Activated CD4-positive, alpha-beta T cell treated with anti-CD3 and anti-CD28 coated beads, Interleukin-2, amount 50 U/mL, for 16 hours (primary cell): ENCODE measurements around the gene SPAAR.
"Not testable (repeated sequence)": the region's sequence is repeated elsewhere in the genome, so short reads cannot be mapped to it uniquely, and the experiment has no call there.

ENCODE experiments used
- DNase-seq: peaks from one replicate; pipeline ENCODE4 v3.0.0-alpha.2; 2020

SPAAR gene, protein sequence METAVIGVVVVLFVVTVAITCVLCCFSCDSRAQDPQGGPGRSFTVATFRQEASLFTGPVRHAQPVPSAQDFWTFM

DNA sequence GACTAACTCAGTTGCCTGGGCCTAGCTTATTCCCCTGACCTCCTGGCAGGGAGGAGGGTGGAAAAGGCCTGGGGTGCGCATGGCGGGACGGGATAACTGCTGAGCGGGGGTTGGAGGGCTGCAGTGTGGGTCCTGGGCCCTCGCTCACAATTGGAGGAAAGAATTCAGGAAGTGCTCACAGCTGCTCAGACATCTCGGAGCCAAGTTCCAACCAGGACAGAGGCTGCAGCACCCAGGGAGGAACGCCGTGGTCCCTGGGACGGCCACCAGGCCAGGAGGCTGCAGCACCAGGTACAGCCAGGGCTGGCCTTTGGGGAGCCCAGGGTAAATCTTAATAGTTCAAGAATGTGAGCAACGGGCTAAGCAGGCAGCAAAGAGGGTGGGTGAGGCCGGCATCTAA, at the start of gene SPAAR:
SPAAR (plus strand) TSS at position 217 of the 400 bp plus-strand sequence. CDS start 974 bp downstream, outside the sequence.
- no peak for DNase-seq

DNA sequence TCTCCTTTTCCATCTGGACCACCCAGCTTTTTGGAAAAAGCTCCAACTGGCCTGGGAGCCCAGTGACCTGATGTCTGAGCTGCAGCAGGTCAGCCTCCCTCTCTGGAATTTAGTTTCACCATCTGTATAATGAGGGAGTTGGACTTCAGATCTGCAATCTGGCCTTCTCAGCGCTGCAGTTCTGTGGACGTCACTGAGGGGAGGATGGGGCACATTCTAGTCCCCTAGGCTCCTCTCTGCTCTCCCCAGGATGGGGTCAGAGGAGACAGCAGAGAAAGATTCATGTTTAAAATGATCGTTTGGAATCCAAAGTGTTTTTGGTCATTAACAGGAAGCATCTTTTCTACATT, 49.3 kb upstream of the SPAAR start:
- no peak for DNase-seq

DNA sequence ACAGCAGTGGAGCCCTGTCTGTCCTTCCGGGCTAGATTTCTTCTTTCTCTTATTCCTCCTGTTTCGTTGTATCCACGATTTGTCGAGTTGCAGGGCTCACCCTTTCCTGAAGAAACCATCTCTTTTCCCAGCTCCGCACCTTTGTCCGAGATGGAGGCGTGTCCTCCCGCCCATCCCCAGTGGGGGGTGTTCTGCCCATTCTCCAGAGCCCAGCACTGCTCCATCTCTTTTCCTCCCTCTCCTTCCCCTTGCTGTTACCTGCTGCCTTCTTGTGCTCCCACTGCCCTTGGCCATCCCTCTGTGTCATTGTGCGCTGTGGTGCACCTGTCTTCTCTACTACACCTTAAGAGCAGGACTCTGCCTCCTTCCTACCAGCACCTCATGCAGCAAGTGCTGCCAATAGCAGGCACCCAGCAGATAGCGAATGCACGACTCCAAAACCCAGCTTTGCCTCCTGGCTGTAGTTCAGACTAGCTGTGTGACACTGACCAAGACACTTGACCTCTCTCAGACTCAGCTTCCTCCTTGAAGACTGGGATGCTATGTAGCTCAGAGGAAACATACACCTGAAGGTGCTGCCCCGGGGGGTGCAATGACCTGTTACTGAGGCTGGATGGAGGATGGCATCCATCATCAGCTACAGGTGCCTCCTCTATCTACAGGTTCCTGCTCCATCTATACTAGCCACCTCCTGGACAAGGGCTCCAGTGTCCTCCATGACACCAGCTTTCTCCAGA, 48.0 kb upstream of the SPAAR start:
- no peak for DNase-seq

DNA sequence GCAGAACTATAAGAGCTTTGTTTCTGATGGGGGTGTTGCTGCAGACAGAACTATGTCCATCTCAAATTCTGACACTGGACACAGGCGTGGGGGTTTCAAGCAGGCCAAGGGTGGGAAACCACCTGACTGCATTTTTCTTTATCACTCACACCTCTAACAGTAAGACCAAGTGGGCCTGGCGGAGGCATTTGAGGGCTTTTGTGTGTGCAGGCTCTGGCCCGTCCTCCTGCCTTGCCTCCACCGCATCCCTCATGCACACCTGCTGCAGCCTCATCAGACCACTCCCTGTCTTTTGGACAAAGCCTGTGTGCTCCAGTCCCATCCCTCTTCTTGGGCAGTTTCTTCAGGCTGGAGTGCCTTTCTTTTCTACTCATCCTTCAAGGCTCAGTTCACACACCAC, 47.0 kb upstream of the SPAAR start:
- no peak for DNase-seq

DNA sequence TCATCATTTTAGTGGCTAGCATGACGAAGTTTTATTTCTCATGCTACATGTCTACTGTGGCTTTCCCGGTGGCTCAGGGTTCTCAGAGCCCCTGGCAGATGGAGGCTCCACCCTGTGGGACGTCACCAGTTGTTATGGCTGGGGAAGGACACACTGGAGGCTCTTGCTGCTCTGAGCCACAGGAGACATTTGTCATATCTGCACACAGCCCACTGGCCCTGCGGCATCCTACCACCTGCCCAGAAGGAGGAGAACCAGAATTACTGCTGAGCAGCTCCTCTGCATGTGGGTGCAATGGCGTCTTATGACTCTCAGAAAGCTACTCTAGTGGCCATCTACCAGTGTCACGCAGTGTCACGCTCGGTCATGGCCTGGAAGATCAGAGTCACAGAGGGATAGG, 45.7 kb upstream of the SPAAR start:
- no peak for DNase-seq

DNA sequence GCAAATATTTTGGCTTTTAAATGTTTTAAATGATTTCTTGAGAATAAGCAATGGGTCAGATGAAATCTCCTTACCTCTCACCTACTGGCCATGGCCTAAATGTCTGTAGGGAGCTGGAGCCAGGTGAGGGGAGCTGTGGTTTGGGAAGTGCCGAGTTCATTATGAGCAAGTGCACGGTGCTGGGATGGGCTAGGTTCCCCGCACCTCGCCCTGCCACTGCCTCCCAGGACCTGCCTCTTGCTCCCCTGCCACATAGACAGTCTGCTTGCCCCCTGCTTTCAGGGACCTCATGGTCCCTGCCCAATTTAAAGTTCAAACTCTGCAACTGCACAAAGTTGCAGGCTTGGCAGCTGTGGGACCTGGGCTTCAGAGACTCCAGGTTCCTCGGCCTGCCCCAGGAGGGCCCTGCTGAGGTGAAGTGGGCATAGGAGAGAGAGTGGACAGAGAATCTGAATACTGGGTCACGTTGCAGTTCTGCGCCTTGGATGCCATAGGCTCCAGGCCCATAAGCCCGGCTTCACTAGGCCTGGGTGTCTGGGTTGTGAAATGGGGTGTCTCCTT, 44.5 kb upstream of the SPAAR start:
- no peak for DNase-seq

DNA sequence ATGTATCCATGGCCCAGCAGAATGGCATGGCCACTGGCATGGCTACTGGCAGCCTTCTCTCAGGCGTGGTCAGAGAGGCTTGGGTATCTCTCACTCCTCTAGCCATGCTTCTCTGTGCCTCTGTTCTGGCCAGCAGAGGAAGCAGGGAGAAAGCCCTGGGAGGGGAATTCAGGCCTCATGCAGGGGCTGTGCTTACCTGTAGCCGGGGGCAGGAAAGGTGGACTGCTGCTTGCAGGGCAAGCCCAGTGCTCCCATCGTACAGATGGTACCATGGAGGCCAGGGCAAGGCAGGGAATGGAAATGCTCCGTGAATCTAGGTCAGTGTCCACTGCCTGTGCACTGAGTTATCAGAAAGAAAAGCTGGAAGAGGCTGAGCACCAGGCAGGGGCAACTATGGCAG, 41.8 kb upstream of the SPAAR start:
- DNase-seq, result no peak

DNA sequence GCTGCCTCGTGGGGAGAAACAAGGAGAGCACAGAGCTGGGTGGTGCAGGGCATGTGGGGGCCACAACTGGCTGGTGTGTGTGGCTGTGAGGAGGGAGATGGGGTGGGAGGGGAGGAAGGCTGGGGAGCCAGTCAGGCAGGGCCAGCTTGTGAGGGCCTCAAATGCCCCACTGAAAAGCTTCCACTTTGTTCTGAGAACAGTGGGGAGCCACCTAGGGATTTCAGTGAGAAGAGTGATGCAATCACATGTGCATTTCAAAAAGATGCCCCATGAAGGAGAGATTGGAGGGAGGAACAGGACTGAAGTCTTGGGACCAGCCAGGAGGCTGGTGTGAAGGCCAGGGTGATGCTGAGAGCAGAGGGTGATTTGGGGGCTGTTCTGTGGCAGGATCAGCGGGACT, 40.4 kb upstream of the SPAAR start:
- DNase-seq, result no peak

DNA sequence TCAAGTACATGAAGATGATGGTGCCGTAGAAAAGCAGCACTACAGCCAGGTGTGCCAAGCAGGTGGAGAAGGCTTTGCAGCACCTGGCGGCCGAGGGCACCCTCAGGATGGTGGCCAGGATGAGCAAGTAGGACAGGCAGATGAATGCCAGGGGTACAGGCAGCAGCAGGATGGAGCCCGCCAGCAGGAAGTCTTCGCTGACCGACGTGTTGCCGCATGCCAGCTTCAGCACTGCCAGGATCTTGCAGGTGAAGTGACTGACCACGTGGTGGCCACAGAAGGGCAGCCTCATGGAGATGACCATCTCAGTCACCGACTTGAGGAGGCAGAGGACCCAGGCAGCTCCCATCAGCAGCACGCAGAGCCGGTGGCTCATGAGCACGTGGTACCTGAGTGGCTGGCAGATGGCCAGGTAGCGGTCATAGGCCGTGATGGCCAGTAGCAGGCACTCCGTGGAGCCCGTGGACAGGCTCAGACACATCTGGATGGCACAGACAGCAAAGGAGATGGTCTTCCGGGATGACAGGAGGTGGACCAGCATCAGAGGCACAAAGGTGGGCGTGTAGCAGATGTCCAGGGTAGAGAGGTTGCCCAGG, 39.6 kb upstream of the SPAAR start:
- no peak for DNase-seq

DNA sequence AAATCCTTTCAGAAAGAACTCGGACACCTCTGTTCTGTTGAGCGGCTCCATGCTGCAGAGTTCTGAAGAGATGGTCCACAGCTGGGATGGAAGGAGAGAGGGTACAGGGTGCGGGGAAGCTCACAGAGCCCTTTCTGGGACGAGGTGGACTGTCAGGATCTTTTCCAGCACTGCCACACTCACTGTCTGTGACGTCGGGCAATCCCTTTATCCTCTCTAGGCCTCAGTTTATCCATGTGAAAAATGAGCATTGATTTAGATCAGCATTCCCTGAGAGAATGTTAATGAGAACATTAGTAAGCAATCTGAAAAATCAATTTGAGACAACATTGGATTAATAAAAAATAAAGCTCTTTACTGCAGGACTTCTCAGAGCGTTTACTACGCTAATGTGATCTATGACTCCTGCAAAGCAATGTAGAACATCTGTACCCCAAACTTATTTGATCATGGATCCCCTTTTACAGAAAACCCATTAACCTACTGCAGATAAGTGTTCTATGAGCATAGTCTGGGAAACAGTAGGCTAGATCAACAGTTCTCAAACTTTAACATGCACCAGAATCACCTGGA, 38.9 kb upstream of the SPAAR start, which contains the start of gene OR13J1:
OR13J1 (minus strand) TSS at position 51 of the 573 bp plus-strand sequence; CDS start at position 51, 0 bp downstream.
- no peak for DNase-seq

DNA sequence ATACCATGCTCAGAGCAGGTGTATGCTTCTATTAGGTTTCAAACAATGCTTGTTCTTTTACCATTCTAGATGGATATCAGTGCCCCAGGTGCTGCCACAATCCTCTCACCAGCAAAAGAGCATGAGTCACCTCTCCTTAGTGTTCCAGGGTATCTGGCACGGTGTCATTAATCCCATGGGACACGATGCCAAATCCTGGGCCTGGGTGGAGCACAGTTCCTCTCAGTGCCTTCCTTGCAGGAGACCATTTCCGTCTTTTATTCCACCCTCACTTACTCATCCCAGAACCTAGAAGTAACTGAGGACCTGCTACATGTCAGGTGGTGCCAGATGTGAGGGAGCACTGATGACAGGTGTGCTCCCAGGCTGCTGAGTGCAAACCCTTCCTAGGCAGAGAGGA, 37.7 kb upstream of the SPAAR start:
- no peak for DNase-seq

DNA sequence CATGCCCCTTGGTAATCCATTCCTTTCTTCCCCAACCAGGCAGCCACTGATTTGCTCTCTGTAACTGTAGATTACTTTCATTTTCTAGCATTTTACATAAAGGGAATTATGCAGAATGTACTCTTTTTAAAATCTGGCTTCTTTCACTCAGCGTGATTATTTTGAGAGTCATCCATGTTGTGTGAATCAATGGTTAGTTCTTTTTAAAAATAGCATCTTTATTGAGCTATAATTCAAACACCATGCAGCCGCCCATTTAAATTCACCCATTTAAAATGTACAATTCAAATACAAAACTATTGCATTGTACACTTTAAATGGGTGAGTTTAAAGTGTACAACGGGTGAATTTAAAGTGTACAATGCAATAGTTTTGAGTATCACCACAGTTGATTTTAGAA, 36.8 kb upstream of the SPAAR start:
- no peak for DNase-seq

DNA sequence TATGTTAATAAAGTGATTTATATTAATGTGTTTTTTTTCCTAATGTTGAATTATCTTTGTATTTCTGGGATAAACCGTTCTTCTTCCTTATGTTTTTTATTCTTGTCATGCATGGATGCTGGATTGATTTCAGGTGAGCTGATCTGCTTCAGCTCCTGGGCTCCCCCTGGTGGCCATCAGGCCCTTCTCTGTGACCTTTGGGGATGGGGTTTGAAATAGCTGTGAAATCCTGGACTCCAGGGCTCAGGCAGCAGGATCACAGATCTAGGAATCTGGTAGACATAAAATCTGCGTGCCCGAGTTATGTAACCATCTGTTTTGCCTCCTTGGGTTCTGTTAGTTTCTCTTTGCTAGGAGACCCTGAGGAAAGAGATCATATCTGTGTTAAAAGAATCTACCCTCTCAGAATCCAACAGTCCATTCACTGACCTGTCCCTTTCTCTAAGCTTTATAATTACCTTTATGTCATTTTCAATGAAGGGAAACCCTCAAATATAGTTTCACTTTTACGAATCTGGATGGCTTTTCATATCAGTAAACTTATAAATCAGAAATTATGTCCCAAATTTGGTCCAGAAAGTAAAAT, 26.9 kb upstream of the SPAAR start:
- peak; percentile 67 for DNase-seq

DNA sequence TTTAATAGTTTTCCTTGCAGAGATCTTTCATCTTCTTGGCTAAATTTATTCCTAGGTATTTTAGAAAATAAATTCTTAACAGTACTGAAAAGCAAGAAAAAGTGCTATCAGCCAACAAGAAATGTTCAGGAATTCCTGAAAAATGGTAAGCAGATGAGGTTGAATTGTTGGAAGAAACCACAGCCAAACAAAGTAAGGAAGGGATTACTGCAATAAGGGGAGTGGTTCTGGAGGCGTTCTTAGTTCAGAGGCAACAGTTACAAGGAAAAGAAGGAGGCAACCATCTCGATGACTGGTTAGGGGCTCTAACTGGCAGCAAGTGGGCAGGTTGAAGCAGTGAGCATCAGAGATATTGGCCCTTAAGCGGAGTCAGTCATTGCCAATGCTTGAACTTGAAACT, 26.3 kb upstream of the SPAAR start:
- no peak for DNase-seq

DNA sequence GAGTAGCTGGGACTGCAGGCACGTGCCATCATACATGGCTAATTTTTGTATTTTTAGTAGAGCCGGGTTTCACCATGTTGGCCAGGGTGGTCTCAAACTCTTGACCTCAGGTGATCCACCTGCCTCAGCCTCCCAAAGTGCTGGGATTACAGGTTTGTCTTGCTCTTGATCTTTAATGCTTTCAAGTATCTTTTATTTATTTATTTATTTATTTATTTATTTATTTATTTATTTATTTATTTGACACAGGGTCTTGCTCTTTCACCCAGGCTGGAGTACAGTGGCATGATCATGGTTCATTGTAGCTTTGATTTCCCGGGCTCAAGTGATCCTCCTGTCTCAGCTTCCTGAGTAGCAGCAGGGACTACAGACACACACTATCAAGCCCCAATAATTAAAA, 24.4 kb upstream of the SPAAR start:
- DNase-seq, result not testable (repeated sequence)

DNA sequence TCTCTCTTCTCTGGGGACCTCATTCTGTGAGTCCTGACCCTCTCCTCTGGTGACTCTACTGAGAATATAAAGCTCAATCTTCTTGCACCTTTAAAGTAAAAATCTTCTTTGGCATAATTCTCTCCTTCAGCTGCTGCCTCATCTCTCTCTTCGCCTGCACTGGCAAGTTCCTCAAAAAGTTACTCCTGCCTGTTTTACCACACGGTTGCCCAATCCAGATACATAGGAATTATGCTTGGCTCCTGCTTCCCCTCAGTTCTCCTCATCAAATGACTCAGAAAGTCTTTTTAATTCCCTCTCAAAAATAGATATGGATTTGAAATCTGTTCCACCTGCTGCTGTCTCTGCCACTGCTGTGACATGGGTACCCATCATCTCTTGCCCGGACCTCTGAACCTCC, 17.6 kb upstream of the SPAAR start:
- DNase-seq, result no peak

DNA sequence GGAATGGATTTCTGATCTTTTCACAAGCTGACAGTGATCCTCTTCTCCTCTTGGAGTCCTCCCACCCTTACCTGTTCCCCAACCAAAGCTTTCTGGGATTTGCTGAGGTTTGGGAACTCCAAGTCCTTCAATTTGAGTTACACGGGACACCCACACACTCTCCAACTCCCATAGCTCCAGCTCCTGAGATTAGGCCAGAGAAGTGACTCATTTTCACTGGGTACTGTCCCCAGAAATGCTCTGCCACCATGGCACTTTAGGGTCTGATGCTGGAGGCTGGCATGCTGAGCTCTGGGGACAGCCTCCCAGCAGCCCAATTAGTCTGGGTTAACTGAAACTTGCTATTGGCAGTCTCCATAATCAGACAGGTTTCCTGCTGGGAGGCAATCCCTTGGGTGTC, 17.2 kb upstream of the SPAAR start:
- no peak for DNase-seq

DNA sequence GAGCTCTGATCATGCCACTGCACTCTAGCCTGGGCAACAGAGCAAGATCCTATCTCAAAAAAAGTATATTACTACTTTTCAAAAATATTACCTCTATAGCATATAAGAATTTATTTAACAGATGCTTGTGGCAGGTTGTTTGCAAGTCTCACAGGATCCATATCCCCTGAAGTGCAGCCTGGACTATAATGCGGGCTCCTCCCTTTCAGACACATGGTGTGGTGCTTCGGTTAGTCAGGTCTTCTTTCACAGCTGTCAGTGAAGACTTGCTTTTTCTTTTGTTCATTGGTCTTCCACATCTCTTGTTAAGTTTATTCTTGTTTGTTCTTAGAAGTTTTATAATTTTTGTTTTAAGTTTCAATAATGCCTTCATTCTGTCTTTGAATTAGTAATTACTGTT, 12.7 kb upstream of the SPAAR start:
- DNase-seq, result no peak

DNA sequence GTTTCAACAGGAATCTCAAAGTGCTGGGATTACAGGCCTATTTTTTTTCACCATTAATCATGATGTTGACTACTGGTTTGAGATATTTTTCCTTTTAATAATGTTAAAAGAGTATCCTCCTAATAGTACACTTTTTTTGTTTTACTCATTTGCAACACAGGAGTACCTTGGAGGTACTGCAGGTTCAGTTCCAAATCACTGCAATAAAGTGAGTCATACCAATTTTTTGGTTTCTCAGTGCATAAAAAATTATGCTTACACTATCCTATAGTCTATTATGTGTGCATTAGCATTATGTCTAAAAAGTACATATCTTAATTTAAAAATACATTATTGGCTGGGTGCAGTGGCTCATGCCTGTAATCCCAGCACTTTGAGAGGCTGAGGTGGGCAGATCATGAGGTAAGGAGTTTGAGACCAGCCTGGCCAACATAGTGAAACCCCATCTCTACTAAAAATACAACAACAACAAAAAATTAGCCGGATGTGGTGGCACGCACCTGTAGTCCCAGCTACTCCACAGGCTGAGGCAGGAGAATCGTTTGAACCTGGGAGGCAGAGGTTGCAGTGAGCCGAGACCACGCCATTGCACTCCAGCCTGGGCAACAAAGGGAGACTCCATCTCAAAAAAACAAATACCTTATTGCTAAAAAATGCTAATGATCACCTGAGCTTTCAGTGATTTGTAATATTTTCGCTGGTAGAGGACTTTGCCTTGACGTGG, 11.8 kb upstream of the SPAAR start:
- DNase-seq, result not testable (repeated sequence)

DNA sequence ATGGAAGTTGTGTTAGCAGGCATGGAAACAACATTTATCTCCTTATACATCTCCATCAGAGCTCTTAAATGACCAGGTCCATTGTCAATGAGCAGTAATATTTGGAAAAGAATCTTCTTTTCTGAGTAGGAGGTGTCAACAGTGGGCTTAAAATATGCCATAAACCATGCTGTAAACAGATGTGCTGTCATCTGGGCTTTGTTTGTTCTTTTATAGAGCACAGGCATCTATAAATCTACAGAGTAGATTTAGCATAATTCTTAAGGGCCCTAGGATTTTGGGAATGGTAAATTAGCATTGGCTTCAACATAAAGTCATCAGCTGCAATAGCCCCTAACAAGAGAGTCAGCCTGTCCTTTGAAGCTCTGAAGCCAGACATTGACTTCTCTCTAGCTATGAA, 11.0 kb upstream of the SPAAR start:
- DNase-seq, result no peak

DNA sequence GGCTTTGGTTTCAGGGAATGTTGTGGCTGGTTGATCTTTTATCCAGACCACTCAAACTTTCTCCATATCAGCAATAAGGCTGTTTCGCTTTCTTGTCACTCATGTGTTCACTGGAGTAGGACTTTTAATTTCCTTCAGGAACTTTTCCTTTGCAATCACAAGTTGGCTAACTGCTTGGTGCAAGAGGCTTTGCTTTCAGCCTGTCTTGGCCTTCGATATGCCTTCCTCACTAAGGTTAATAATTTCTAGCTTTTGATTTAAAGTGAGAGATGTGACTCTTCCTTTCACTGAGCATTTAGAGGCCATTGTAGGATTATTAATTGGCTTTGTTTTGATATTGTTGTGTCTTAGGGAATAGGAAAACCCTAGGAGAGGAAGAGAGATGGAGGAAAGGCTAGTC, 10.3 kb upstream of the SPAAR start:
- DNase-seq, result no peak

DNA sequence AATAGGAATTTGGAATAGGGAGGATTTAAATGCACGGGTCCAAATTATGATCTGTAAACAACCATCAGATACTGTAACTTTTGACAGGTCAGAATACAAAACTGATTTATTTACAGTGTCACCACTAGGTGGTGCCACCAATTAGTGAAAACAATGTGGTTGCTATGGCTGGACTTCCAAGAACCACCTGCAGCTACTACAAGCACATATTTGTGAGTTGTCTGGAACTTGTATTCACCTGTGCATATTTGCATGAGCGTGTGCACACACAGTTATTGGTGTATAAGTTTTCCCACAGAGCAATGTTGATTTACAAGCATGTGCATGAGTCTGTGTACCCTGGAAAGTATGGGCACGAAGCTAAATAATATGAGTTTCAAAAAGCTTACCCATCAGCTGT, 6.2 kb upstream of the SPAAR start:
- DNase-seq, result peak; percentile 65

DNA sequence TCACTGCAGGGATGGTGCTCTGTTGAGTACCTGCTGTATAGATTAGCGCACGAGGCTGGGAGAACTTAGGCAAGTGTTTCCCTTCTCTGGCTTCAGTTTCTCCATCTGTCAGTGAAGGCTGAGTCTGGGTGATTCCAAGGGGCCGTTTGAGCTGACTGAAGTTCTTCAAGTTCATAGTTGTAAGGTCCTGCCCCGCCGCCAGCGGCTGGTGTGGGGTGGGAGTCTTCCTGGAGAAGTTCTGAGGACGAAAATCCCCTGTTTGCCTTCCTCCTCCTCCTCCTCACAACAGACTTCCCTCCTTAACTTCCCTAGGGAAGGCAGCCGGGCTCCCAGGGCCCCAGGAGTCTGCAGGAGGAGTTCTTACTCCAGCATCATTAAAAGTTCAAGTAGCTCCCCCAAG, 5.0 kb upstream of the SPAAR start:
- DNase-seq, result no peak
